ENCODE measurements around the gene TMEFF2. TPM values are rescaled to one million over a fixed set of nuclear protein-coding genes. Genes with fewer than 3 reads are reported as not detected.

Gene TMEFF2
- total RNA-seq, 1 donor from 2014 or later, result 0.41 TPM

DNA sequence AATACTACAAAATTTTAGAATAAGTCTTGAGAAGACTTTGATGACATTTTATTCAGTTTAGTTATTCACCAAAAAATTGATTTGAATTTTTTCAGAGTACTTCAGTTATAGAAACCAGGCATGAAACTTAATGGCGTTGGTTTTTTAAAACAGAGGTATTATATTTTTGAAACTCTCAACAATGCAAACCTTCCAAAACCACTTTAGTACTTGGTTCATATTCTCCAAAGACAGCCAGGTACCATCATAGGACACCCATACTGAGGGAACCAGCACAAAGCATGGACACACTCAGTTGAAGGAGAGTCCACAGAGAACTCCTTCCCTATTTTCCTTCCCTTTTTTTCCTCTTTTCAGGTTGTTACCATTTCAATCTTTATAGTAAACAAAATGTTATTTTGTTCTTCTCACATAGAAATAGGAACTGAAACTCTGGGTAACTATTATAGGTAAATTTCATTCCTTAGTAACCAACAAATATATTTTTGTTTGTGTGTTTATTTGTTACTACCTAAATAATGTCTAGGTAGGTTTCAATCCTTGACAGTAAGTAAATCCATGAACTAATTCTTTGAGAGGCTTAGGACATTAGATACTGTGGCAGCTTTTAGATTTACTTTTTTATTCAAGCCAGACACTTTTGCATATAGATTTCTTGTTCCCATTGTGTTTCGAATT lies 95.8 kb downstream of the TMEFF2 start:
- no peaks in the 10 kb centered on the region for H3K4me1 ChIP-seq (ENCODE audit: insufficient read depth, low read length)
- H3K9ac ChIP-seq (ENCODE audit: low read length), result no peak overlapping the region
- H2AFZ ChIP-seq (ENCODE audit: low read depth, low read length), result no peak overlapping the region
- no peaks in the 10 kb centered on the region for H3K36me3 ChIP-seq (ENCODE audit: insufficient read depth, low read length)
- Mint-ChIP-seq H3K27ac (ENCODE audit: unreplicated experiment) (no peak overlapping the region), H3K9me3 (ENCODE audit: unreplicated experiment) (no peaks in the 10 kb centered on the region), H3K4me3 (ENCODE audit: unreplicated experiment) (no peak overlapping the region), H3K4me1 (ENCODE audit: low read depth, unreplicated experiment) (no peaks in the 10 kb centered on the region), H3K36me3 (ENCODE audit: low read depth, unreplicated experiment) (no peaks in the 10 kb centered on the region), H3K27me3 (ENCODE audit: low read depth, unreplicated experiment) (no peaks in the 10 kb centered on the region)
- TF ChIP-seq CTCF (IDR thresholded peaks at IDR 0.05; ENCODE audit: insufficient read depth, low read depth, low read length) (no peak), EZH2 (IDR thresholded peaks at IDR 0.05; ENCODE audit: insufficient read depth, low read length) (no peak)
- H4K20me1 ChIP-seq (ENCODE audit: insufficient read depth, low read length), result no peaks in the 10 kb centered on the region
- no peak overlapping the region for H3K4me3 ChIP-seq (ENCODE audit: insufficient read depth, low read depth, low read length)
- no peaks in the 10 kb centered on the region for H3K27me3 ChIP-seq (ENCODE audit: insufficient read depth, low read length)
- FAIRE-seq (no peak), DNase-seq (ENCODE audit: low read depth) (no peak)
- H3K27ac ChIP-seq (ENCODE audit: low read depth, low read length), result no peak overlapping the region
- no peak overlapping the region for H3K4me2 ChIP-seq (ENCODE audit: low read length)
- no peaks in the 10 kb centered on the region for H3K79me2 ChIP-seq (ENCODE audit: insufficient read depth, low read length)
- no peaks in the 10 kb centered on the region for H3K9me3 ChIP-seq (ENCODE audit: insufficient read depth, low read depth, low read length)

GRCh38 chr2:192091476-192091875 lies 103.3 kb downstream of the TMEFF2 start:
- H3K36me3 Mint-ChIP-seq (ENCODE audit: low read depth, unreplicated experiment), result no peaks in the 10 kb centered on the region
- DNase-seq (ENCODE audit: low read depth), result no peak
- H3K4me3 Mint-ChIP-seq (ENCODE audit: unreplicated experiment), result no peak overlapping the region

More at GRCh38 chr2:192091476-192091875, 103.3 kb downstream of the TMEFF2 start:
- H3K9me3 Mint-ChIP-seq (ENCODE audit: unreplicated experiment), result no peaks in the 10 kb centered on the region
- H3K4me3 ChIP-seq (ENCODE audit: insufficient read depth, low read depth, low read length), result no peak overlapping the region
- no peaks in the 10 kb centered on the region for H3K27me3 ChIP-seq (ENCODE audit: insufficient read depth, low read length)
- no peaks in the 10 kb centered on the region for H3K4me1 ChIP-seq (ENCODE audit: insufficient read depth, low read length)
- H3K27ac Mint-ChIP-seq (ENCODE audit: unreplicated experiment), result no peak overlapping the region
- H4K20me1 ChIP-seq (ENCODE audit: insufficient read depth, low read length), result no peaks in the 10 kb centered on the region
- no peak overlapping the region for H3K27ac ChIP-seq (ENCODE audit: low read depth, low read length)
- TF ChIP-seq CTCF (IDR thresholded peaks at IDR 0.05; ENCODE audit: insufficient read depth, low read depth, low read length) (no peak), EZH2 (IDR thresholded peaks at IDR 0.05; ENCODE audit: insufficient read depth, low read length) (no peak)
- no peak overlapping the region for H3K4me2 ChIP-seq (ENCODE audit: low read length)
- no peaks in the 10 kb centered on the region for H3K79me2 ChIP-seq (ENCODE audit: insufficient read depth, low read length)
- no peak for FAIRE-seq
- no peaks in the 10 kb centered on the region for H3K9me3 ChIP-seq (ENCODE audit: insufficient read depth, low read depth, low read length)
- H3K27me3 Mint-ChIP-seq (ENCODE audit: low read depth, unreplicated experiment), result no peaks in the 10 kb centered on the region
- no peaks in the 10 kb centered on the region for H3K36me3 ChIP-seq (ENCODE audit: insufficient read depth, low read length)
- no peak overlapping the region for H2AFZ ChIP-seq (ENCODE audit: low read depth, low read length)
- no peaks in the 10 kb centered on the region for H3K4me1 Mint-ChIP-seq (ENCODE audit: low read depth, unreplicated experiment)
- H3K9ac ChIP-seq (ENCODE audit: low read length), result no peak overlapping the region
